Uterus (tissue), 2 donors: ENCODE measurements around the gene IRF2BPL.

ENCODE experiments used
- POLR2A ChIP-seq, 2 donors: fragments of 450-650 bp; IDR thresholded peaks; one replicate each; pipeline ENCODE4 v1.6.1; 2016; ENCODE audit warnings: antibody characterized with exemption in 2 of 2, mild to moderate bottlenecking in 1 of 2, moderate library complexity in 1 of 2
- TF ChIP-seq, protein P1 (sequence below), 4 experiments: fragments of 200-600 bp in 2 of 4; fragments of 450-650 bp in 2 of 4; sonication (generic) in 2 of 4; IDR thresholded peaks; one replicate each; pipeline ENCODE4 v1.5.1; 2016 to 2019; ENCODE audit warnings: antibody characterized with exemption in 4 of 4, mild to moderate bottlenecking in 2 of 4, moderate library complexity in 1 of 4

DNA sequence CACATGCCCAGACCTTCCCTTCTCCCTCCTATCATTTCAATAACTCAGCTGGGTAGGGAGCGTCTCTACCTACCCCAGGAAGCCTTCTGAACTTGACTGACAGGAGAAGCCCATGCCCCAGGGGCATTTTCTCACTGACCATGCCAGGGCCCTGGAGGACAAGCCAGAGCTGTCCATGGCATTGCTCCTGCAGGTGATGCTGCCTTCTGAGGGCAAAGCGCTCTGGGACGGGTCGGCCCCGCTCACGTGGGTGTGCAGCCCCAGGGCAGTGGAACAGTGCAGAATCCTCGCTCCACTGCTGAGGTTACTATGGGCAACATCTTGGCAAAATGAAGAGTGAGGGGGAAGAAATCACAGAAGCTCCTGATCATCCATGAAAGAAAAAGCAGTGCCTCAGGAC is 41.0 kb upstream of the IRF2BPL start:
- TF ChIP-seq, protein P1, sequence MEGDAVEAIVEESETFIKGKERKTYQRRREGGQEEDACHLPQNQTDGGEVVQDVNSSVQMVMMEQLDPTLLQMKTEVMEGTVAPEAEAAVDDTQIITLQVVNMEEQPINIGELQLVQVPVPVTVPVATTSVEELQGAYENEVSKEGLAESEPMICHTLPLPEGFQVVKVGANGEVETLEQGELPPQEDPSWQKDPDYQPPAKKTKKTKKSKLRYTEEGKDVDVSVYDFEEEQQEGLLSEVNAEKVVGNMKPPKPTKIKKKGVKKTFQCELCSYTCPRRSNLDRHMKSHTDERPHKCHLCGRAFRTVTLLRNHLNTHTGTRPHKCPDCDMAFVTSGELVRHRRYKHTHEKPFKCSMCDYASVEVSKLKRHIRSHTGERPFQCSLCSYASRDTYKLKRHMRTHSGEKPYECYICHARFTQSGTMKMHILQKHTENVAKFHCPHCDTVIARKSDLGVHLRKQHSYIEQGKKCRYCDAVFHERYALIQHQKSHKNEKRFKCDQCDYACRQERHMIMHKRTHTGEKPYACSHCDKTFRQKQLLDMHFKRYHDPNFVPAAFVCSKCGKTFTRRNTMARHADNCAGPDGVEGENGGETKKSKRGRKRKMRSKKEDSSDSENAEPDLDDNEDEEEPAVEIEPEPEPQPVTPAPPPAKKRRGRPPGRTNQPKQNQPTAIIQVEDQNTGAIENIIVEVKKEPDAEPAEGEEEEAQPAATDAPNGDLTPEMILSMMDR (IDR thresholded peaks at IDR 0.05), result no peak
- no peak for TF ChIP-seq POLR2A (IDR thresholded peaks at IDR 0.05)
